Osteocyte (in vitro differentiated cells): Measurements from ENCODE around the gene SDHC. TPM values are rescaled to one million over a fixed set of nuclear protein-coding genes. Genes with fewer than 3 reads are reported as not detected.

ENCODE experiments used
- DNase-seq: peaks from one replicate; pipeline ENCODE4 v3.0.0; 2021; ENCODE audit warnings: mixed read lengths; ENCODE audit not compliant: unreplicated experiment; ENCODE audit errors: extremely low spot score
- H3K27ac Mint-ChIP-seq: one replicate; pipeline ENCODE4 v1.8.0; 2021; ENCODE audit warnings: mild to moderate bottlenecking, mixed read lengths; ENCODE audit not compliant: unreplicated experiment
- H3K27me3 Mint-ChIP-seq: one replicate; pipeline ENCODE4 v1.8.0; 2021; ENCODE audit warnings: mixed read lengths; ENCODE audit not compliant: unreplicated experiment
- H3K36me3 Mint-ChIP-seq: one replicate; pipeline ENCODE4 v1.8.0; 2021; ENCODE audit warnings: mixed read lengths; ENCODE audit not compliant: unreplicated experiment
- H3K4me1 Mint-ChIP-seq: one replicate; pipeline ENCODE4 v1.8.0; 2021; ENCODE audit warnings: mixed read lengths; ENCODE audit not compliant: unreplicated experiment
- H3K4me3 Mint-ChIP-seq: one replicate; pipeline ENCODE4 v1.8.0; 2021; ENCODE audit warnings: mild to moderate bottlenecking, moderate library complexity, mixed read lengths; ENCODE audit not compliant: unreplicated experiment
- H3K9me3 Mint-ChIP-seq: one replicate; pipeline ENCODE4 v1.8.0; 2021; ENCODE audit warnings: mixed read lengths; ENCODE audit not compliant: unreplicated experiment
- CTCF ChIP-seq: fragments of 200-600 bp; sonication (generic); IDR thresholded peaks from 2 replicates; pipeline ENCODE4 v1.5.0; 2021; ENCODE audit warnings: antibody characterized with exemption, mild to moderate bottlenecking, moderate library complexity
- total RNA-seq: library from RNA; stranded (reverse); gene quantifications from 2 replicates; pipeline ENCODE4 v1.2.1, GENCODE V29; 2021

The SDHC gene
- total RNA-seq, 1 donor from 2014 or later: 148 TPM

GRCh38 chr1:161287482-161288054 is 26.6 kb upstream of the SDHC start:
- H3K4me3 Mint-ChIP-seq: no peak overlapping the region
- H3K27me3 Mint-ChIP-seq: peaks cover 51% of the 10 kb centered on the region
- no peaks in the 10 kb centered on the region for H3K36me3 Mint-ChIP-seq
- DNase-seq: no peak
- no peak overlapping the region for H3K27ac Mint-ChIP-seq
- H3K9me3 Mint-ChIP-seq: no peaks in the 10 kb centered on the region
- H3K4me1 Mint-ChIP-seq: no peaks in the 10 kb centered on the region
- TF ChIP-seq CTCF: no peak

- Mint-ChIP-seq H3K27me3 (peaks cover 22% of the 10 kb centered on the region), H3K4me3 (no peak overlapping the region), H3K4me1 (no peaks in the 10 kb centered on the region), H3K27ac (no peak overlapping the region), H3K36me3 (no peaks in the 10 kb centered on the region), H3K9me3 (no peaks in the 10 kb centered on the region)
- DNase-seq: no peak
- no peak for TF ChIP-seq CTCF
Observed at GRCh38 chr1:161290779-161291178, 23.4 kb upstream of the SDHC start.

GRCh38 chr1:161297415-161297814 is 16.8 kb upstream of the SDHC start:
- H3K4me3 Mint-ChIP-seq: no peak overlapping the region
- H3K27ac Mint-ChIP-seq: no peak overlapping the region
- no peak for DNase-seq
- H3K9me3 Mint-ChIP-seq: no peaks in the 10 kb centered on the region
- TF ChIP-seq CTCF: no peak
- no peaks in the 10 kb centered on the region for H3K4me1 Mint-ChIP-seq
- no peaks in the 10 kb centered on the region for H3K36me3 Mint-ChIP-seq
- H3K27me3 Mint-ChIP-seq: peaks cover 10% of the 10 kb centered on the region

GRCh38 chr1:161298116-161298515 is 16.1 kb upstream of the SDHC start:
- H3K36me3 Mint-ChIP-seq: no peaks in the 10 kb centered on the region
- no peak overlapping the region for H3K27ac Mint-ChIP-seq
- H3K4me1 Mint-ChIP-seq: no peaks in the 10 kb centered on the region
- no peaks in the 10 kb centered on the region for H3K9me3 Mint-ChIP-seq
- TF ChIP-seq CTCF: no peak
- H3K27me3 Mint-ChIP-seq: peaks cover 16% of the 10 kb centered on the region
- no peak overlapping the region for H3K4me3 Mint-ChIP-seq
- DNase-seq: no peak

GRCh38 chr1:161299347-161299746 is 14.8 kb upstream of the SDHC start:
- Mint-ChIP-seq H3K9me3 (no peaks in the 10 kb centered on the region), H3K27ac (no peak overlapping the region), H3K4me1 (no peaks in the 10 kb centered on the region), H3K27me3 (peaks cover 28% of the 10 kb centered on the region), H3K36me3 (no peaks in the 10 kb centered on the region), H3K4me3 (no peak overlapping the region)
- TF ChIP-seq CTCF: no peak
- no peak for DNase-seq
